GM19099 (cell line): Measurements from ENCODE around the gene UAP1L1.

ENCODE experiments used
- POLR2A ChIP-seq: IDR thresholded peaks from 3 replicates; pipeline ENCODE4 v1.6.1; 2011; ENCODE audit warnings: low read depth; ENCODE audit not compliant: insufficient read length; ENCODE audit errors: extremely low read depth

The UAP1L1 gene

GRCh38 chr9:137107312-137107921, 30.1 kb downstream of the UAP1L1 start:
- TF ChIP-seq POLR2A, result peak; percentile 22

DNA sequence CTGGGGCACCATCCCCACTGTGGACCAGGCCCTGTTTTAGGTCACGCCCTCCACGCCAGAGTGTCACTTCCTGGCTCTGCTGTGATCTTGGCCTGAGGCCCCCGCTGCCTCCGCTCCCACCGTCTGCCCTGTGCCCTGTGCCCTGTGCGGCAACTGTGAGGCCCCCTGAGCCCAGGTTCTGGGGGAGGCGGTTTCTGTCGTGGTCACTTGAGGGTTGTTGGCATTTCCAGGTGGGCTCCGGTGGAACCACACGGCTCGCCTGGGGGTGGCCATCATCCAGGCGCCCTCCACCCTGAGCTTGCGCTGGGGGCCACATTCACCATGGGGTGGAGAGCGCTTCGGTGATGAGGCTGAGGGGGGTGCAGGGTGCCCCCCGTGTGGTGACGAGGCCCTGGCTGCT, 30.7 kb downstream of the UAP1L1 start:
- no peak for TF ChIP-seq POLR2A

- no peak for TF ChIP-seq POLR2A
Measured at GRCh38 chr9:137108608-137109249, 31.4 kb downstream of the UAP1L1 start.

GRCh38 chr9:137109250-137110146, 32.2 kb downstream of the UAP1L1 start:
- no peak for TF ChIP-seq POLR2A

DNA sequence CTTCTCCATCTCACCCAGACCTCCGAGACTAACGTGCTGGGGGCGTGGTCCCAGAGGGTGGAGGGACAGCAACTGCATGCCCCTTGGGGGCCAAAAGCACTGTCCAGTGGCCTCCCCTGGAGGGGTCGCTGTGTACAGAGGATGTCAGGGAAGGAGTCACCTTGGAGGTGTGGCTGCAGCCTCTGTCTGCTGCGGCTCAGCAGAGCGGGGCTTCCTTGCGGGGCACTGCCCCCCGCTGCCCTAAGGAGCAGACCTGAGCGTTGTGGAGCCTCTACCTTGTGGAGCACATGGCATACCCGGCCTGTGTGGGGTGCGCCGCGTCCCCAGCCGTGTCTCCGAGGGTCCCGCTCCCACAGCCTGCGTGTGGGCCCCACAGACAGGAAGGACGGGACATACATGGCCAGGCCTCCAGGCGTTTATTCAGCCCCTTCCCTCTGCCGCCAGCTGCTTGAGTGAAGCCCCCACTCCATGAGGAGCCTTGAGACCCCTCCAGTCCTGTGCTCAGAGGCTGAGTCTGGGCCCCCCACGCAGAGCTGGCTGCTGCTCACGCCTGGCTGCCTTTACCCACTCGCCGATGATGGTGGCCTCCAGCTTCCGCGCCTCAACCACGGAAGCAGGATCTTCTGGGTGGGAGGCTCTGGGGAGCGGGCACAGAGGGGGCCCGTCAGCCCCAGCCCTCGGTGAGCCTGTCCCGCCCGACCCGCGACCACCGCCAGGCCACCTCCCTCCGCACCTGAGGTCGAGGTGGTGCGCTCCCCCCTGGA, 33.0 kb downstream of the UAP1L1 start:
- no peak for TF ChIP-seq POLR2A

DNA sequence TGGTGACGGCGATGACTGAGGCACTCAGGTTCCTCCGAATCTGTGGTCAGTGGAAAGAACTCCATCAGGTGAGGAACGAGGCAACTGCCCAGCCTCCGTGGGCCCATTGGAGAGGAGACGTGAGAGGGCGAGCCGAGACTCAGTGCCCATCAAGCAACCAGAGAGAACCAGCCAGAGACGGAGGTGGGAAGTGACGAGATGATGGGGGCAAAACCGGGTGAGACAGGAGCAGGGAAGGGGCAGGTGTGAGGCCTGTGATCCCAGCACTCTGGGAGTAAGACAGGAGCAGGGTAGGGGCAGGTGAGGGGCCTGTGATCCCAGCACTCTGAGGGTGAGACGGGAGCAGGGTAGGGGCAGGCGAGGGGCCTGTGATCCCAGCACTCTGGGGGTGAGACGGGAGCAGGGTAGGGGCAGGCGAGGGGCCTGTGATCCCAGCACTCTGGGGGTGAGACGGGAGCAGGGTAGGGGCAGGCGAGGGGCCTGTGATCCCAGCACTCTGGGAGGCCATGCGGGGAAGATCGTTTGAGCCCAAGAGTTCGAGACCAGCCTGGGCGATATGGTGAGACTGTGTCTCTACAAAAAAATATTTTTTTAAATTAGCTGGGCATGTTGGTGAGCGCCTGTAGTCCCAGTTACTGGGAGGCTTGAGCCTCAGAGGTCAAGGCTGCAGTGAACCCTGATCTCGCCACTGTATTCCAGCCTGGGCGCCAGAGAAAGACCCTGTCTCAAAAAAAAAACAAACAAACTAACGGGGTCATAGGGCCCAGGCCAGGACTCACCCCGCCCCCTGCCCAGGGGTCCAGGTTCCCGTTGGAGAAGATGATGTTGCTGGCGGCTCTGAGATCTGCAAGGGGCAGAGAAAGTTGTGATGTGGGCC, 33.8 kb downstream of the UAP1L1 start:
- no peak for TF ChIP-seq POLR2A

GRCh38 chr9:137111788-137112563, 34.7 kb downstream of the UAP1L1 start:
- TF ChIP-seq POLR2A, result no peak

- TF ChIP-seq POLR2A, result no peak
Measured at GRCh38 chr9:137112564-137113384, 35.5 kb downstream of the UAP1L1 start.

- TF ChIP-seq POLR2A, result no peak
Measured at GRCh38 chr9:137113385-137114159, 36.3 kb downstream of the UAP1L1 start.

DNA sequence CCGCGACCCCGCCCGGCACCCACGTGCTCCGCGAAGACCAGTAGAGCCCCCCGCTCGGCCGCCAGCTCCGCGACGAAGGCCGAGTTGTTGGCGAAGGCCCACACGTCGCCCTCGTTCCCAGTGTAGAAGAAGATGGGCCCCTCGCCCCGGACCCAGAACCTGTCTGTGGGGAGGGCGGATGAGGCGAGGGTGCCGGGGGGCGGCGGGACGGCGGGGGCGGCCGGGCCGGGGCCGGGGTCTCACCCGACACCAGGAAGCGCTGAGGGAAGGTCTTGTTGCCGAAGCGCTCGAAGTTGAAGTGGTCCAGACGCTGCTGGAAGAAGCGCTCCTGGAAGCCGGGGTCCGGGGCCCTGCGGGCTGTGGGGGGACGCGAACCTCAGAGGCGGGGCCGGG, 36.9 kb downstream of the UAP1L1 start:
- TF ChIP-seq POLR2A, result no peak

- TF ChIP-seq POLR2A, result peak; percentile 80
Measured at GRCh38 chr9:137114613-137115393, 37.5 kb downstream of the UAP1L1 start, which contains the start of gene DPP7. Gene DPP7, minus strand, starts transcription at chr9:137114733. Its CDS starts 20 bp downstream, at chr9:137114713.

GRCh38 chr9:137115394-137116026, 38.2 kb downstream of the UAP1L1 start:
- no peak for TF ChIP-seq POLR2A
